WERI-Rb-1 (cell line): ENCODE data around the gene SLAMF7.
"Not testable (repeated sequence)": the region's sequence is repeated elsewhere in the genome, so short reads cannot be mapped to it uniquely, and the experiment has no call there.

Experiments
- DNase-seq: peaks from one replicate; pipeline ENCODE4 v3.0.0-alpha.2; 2020
- H3K27ac ChIP-seq: fragments of 250-450 bp; sonication (Bioruptor Pico); 2 replicates; pipeline ENCODE4 v1.5.1; 2020; ENCODE audit warnings: mild to moderate bottlenecking, moderate library complexity
- H3K27me3 ChIP-seq: fragments of 250-450 bp; sonication (Bioruptor Pico); 2 replicates; pipeline ENCODE4 v1.5.1; 2021; ENCODE audit warnings: mild to moderate bottlenecking, low read depth, moderate library complexity; ENCODE audit not compliant: insufficient read depth, severe bottlenecking
- H3K36me3 ChIP-seq: fragments of 250-450 bp; sonication (Bioruptor Pico); 2 replicates; pipeline ENCODE4 v1.5.1; 2020; ENCODE audit warnings: mild to moderate bottlenecking, moderate library complexity
- H3K4me3 ChIP-seq: 2 replicates; pipeline ENCODE4 v1.5.1; 2011; ENCODE audit warnings: low read depth, mild to moderate bottlenecking, control low read depth, low read length
- H3K9me3 ChIP-seq: fragments of 250-450 bp; sonication (Bioruptor Pico); 2 replicates; pipeline ENCODE4 v1.5.1; 2021; ENCODE audit warnings: mild to moderate bottlenecking, moderate library complexity; ENCODE audit not compliant: severe bottlenecking
- TF ChIP-seq, protein P1 (sequence below): IDR thresholded peaks from 2 replicates; pipeline ENCODE4 v1.5.1; 2011; ENCODE audit warnings: low read depth, mild to moderate bottlenecking, control low read depth, inconsistent platforms, low read length

The SLAMF7 gene

DNA sequence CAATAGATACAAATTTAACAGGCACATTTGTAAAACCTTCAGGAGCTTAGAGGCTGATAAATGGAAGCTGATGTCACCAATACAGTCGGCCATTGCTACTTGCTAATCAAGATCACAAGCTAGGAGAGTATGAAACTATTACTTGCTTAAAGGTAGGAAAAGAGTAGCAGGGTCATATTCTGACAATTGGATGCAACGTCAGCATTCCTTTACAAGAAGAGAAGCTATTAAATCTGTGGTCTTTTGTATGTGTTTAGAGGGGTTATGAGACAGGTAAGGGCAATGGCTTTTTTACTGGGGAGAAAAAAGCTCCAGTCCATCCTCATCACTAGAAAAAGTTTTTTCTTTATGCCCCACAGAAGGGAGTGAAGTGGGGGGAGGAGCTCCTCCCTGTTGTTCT is 15.7 kb upstream of the SLAMF7 start:
- Histone ChIP-seq H3K27me3 (peaks cover 98% of the 10 kb centered on the region), H3K4me3 (no peak overlapping the region), H3K27ac (no peak overlapping the region), H3K9me3 (peaks cover 7% of the 10 kb centered on the region), H3K36me3 (no peaks in the 10 kb centered on the region)
- DNase-seq: no peak
- TF ChIP-seq, protein P1, sequence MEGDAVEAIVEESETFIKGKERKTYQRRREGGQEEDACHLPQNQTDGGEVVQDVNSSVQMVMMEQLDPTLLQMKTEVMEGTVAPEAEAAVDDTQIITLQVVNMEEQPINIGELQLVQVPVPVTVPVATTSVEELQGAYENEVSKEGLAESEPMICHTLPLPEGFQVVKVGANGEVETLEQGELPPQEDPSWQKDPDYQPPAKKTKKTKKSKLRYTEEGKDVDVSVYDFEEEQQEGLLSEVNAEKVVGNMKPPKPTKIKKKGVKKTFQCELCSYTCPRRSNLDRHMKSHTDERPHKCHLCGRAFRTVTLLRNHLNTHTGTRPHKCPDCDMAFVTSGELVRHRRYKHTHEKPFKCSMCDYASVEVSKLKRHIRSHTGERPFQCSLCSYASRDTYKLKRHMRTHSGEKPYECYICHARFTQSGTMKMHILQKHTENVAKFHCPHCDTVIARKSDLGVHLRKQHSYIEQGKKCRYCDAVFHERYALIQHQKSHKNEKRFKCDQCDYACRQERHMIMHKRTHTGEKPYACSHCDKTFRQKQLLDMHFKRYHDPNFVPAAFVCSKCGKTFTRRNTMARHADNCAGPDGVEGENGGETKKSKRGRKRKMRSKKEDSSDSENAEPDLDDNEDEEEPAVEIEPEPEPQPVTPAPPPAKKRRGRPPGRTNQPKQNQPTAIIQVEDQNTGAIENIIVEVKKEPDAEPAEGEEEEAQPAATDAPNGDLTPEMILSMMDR: no peak

DNA sequence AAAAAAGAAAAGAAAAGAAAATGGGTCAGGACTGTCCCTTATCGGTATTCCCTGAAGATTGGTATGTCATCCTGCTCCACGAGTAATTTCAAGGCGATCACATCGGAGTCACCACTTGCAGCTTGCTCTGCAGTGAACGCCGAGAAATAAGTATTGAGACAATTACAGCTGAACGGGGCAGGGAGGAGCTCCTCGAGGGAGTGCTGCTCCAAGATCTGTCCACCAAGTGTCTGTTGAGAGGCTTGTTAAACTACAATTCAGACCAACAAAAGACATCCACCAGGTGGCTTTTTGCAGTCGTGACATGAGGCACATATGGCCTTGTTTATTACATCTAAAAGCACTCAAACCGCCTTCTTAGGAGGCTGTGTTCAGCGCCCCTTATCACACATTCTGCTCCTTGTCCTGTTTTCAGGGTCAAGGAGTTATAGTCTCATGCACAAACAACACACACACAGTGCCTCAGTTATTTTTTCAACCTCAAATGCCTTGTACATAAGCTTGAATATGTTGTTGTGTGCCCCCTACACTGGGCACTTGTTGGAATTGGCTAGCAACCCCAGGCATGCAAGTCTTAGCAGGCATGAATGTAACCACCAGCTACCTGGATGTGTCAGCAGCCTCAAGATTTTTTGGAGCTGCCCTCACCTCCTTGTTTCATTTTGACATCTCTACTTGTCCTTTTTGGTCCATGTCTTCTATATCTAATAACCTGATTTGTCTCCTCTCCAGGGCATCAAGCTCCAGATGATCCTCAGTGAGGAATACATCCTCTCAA is 14.4 kb upstream of the SLAMF7 start:
- Histone ChIP-seq H3K27ac (no peak overlapping the region), H3K9me3 (peaks cover 7% of the 10 kb centered on the region), H3K27me3 (peaks cover 98% of the 10 kb centered on the region), H3K36me3 (no peaks in the 10 kb centered on the region), H3K4me3 (no peak overlapping the region)
- TF ChIP-seq, protein P1: no peak
- DNase-seq: no peak

DNA sequence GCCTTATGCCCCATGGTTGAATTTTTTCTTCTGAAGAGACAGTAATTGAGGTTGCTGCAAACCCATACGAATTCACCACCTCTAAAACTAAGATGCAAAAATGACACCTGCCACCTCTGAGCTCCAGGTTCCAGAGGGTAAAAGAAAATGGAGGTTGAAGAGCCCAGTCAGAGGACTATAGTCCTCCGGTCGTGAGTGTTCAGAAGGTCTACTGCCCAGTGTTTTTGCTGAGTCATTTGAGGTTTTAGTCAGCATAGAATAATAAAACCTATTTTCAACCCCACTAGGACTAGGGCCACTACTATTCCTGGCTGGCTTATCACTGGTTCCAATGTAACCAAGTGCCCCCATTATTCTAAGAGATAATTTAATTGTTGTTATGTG is 12.9 kb upstream of the SLAMF7 start:
- no peak overlapping the region for H3K27ac ChIP-seq

DNA sequence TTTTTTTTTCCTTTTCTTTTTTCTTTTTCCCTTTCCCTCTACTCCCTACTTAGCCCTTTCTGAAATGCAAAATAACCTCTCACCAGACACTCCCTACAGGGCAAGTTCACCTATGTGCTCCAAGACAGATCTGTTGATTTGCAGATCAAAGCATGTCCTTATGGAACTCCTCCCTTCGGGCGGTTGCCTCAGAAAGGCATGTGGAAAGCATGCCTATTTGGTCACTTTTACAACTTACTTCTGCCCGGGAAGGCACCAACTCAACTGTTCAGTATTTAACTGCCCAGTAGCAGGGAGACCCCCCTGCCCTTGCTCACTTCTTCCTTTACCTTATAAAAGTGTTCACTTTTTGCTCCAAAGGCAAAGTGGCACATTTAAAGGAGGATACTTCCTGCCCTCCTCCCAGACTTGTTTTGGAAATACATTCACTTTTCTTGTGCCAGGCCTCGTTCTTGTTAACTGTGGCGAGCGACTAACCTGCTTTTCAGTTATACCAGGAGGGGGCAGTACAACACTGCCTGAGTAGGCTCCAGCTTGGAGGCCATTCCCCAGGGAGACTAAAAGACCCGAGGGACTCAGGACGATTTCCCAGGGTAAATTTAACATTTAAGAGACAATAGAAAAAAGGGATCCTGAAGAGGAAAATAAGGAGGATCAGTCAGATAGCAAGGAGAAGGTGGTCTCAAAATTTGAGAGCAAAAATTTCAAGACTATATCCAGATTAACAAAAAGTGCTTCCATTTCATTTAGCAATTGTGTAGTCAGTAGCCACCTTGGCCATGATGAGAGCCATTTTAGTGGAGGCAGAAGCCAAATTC is 12.3 kb upstream of the SLAMF7 start:
- Histone ChIP-seq H3K4me3 (no peak overlapping the region), H3K27me3 (peaks cover 87% of the 10 kb centered on the region), H3K27ac (no peak overlapping the region), H3K36me3 (no peaks in the 10 kb centered on the region), H3K9me3 (peaks cover 4% of the 10 kb centered on the region)
- TF ChIP-seq, protein P1: peak; percentile 81
- DNase-seq: peak; percentile 59

More for the DNA sequence above, 12.9 kb upstream of the SLAMF7 start:
- Histone ChIP-seq H3K4me3 (no peak overlapping the region), H3K9me3 (peaks cover 9% of the 10 kb centered on the region), H3K36me3 (no peaks in the 10 kb centered on the region), H3K27me3 (peaks cover 93% of the 10 kb centered on the region)
- DNase-seq: no peak
- TF ChIP-seq, protein P1: no peak

DNA sequence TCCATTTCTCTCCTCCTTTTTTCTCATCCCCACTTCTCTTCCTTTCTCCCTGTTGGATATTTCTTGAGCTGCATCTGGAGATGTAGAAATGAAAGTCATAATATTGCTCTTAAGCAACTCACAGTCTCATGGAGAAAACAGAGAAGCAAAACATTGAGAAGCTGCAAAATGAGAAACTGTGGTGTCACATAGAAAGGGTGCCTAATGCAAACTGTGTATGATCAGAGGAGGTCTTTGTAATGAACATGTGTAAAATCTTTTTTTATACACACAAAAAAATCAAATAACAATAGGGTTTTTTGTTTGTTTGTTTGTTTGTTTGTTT is 11.8 kb upstream of the SLAMF7 start:
- DNase-seq: no peak
- no peaks in the 10 kb centered on the region for H3K36me3 ChIP-seq
- H3K4me3 ChIP-seq: no peak overlapping the region
- peaks cover 3% of the 10 kb centered on the region for H3K9me3 ChIP-seq
- no peak overlapping the region for H3K27ac ChIP-seq
- TF ChIP-seq, protein P1: no peak
- peaks cover 82% of the 10 kb centered on the region for H3K27me3 ChIP-seq

DNA sequence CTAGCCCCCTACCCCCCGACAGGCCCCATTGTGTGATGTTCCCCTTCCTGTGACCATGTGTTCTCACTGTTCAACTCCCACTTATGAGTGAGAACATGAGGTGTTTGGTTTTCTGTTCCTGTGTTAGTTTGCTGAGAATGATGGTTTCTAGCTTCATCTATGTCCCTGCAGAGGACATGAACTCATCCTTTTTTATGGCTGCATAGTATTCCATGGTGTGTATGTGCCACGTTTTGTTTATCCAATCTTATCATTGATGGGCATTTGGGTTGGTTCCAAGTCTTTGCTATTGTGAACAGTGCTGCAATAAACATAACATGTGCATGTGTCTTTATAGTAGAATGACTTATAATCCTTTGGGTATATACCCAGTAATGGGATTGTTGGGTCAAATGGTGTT is 7.5 kb upstream of the SLAMF7 start:
- DNase-seq, H3K27ac ChIP-seq, H3K9me3 ChIP-seq, H3K36me3 ChIP-seq, H3K4me3 ChIP-seq: not testable (repeated sequence)
- peaks cover 70% of the 10 kb centered on the region for H3K27me3 ChIP-seq
